ENCODE data around the gene RUNX2.

The RUNX2 gene

DNA sequence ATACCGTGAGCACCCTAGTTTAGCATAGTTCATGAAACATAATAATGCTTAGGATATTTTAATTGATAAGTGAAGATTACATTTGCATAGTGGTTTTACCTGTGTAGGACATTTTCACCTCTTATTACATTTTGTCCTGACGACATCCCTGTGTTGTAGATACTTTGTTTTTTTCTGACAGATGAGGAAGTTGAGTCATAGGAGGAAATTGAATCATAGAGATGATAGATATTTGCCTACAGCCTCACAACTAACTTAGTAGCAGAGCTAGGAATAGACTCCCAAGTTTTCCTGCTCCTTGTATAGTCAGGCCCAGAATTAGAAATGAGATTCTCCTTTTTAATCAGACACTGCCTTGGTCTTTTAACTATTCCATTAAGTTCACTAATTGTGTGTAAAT lies 150.1 kb downstream of the RUNX2 start:
- DNase-seq (ENCODE audit: extremely low read depth in 1 of 2, low read depth in 1 of 2), result no peak

DNA sequence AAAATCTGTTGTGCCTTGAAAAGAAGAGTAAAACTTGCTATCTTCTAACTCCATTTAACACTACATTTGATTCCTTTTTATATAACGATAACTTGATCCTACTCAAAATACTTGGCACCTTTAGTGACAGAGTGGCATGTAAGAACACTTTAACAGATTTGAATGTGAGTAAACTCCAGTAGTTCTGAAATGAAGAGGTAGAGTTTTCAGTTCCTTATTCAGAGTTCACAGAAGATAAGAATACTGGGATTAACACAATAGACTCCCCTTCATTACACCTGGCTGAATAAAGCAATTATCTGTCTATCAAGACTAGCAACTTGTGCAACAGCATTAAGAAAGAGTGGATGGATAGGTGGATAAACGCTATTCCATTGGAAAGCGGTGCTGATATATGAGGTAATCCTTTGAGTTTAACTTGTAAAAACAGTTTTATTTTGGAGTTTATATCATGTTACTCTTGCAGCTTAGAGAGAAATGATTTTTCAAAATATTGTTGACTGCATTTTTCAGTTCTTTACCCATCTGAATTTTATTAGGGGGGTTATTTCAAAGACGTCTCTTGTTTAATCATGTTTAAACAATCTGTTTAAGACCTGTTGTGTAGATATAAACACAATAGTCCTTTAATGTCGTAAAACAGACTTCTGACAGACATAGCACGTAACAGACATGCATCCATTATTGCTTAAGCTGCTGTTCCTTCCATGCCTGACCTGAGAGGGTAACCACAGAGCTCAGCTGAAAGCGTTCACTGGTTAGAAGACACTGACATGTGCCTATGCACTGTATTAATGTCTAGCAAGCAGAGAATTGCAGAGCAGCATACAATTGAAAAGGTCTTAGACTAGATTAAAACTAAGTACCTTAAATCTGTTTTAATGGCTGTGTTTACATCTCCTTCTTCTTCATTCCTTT lies 152.0 kb downstream of the RUNX2 start:
- DNase-seq (ENCODE audit: extremely low read depth in 1 of 2, low read depth in 1 of 2), result no peak

DNA sequence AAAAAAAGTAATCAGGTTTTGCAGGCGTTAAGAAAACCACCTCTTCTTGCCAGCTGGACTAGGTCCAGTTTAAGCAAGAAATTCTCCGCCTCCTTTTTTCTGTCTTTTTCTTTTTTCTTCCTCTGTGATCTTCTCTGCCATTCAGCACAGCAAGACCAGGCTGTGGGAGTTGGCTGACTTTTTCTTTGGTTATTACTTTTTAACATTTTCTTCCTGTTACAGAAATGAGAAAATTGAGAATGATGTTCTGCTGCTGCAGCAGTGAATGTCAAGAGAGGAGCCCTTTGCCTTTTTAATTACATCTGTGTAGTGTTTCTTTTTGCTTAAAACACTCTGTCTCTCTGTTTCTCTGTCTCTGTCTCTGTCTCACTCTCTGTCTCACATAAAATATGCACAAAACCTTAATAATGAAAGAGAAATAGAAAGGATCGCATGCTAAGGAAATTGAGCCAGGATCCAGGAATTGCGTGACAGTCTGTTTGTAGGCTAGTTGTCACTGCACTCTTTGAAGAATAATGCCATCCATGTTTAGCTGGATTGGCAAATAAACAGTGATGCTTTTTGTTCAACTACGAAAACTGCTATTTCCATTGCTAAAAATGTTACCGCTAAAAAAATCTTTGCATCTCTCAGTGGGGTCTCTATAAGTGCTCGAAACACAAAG lies 152.8 kb downstream of the RUNX2 start:
- no peak for DNase-seq (ENCODE audit: extremely low read depth in 1 of 2, low read depth in 1 of 2)

DNA sequence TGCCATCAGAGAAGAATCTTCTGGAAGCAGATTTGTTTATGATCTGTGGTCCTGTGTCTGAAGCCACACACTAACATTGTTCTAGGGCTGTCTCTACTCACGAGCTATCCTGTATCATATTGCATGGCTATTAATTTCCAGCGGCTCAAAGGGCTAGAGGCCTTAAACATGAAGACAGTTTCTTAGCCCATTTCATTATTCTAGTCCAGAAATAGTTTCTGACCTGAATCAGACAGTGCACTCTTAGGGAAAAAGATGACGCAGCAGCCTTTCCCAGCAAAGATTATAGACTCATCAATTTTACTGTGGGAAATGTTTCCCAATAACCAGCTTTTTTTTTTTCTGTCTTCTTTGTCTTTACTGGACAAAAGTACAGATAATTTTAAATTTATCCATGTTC lies 154.9 kb downstream of the RUNX2 start:
- no peak for DNase-seq (ENCODE audit: extremely low read depth in 1 of 2, low read depth in 1 of 2)

DNA sequence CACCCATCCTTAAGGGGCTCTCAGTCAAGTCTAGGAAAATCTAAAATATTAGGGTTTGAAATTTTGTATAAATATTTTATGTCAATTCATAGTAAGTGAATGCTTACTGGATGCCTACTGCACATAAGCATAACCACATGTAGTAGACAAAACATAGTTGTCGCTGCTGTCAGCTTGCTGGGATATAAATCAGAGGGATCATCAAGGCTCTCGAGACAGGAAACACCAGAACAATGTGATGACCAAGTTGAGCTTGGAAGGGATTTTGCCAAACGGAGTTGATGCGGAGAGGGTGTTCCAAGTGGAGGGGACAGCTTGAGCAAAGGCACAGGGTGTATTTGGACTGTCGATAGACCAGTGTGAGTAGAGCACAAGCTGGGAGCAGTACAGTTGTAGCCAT lies 155.4 kb downstream of the RUNX2 start:
- no peak for DNase-seq (ENCODE audit: extremely low read depth in 1 of 2, low read depth in 1 of 2)

DNA sequence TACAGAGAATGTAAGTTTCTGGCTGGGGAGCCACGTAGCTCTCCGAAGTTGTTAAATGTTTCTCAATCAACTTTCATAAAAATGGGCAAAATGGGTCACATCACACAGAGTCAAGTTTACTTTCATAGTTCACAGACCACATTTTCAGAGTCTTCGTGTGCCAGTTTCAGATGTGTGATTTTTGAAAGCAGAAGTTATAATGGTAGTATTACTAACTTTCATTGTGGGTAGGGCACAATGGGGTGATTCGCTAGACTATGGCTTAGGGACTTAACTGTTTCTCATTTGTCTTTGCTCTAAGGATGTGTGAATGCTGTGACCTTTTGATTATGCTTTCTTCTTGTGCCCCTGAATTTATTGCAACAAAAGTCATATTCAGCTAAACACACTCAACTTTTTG lies 158.6 kb downstream of the RUNX2 start:
- DNase-seq (ENCODE audit: extremely low read depth in 1 of 2, low read depth in 1 of 2), result no peak

DNA sequence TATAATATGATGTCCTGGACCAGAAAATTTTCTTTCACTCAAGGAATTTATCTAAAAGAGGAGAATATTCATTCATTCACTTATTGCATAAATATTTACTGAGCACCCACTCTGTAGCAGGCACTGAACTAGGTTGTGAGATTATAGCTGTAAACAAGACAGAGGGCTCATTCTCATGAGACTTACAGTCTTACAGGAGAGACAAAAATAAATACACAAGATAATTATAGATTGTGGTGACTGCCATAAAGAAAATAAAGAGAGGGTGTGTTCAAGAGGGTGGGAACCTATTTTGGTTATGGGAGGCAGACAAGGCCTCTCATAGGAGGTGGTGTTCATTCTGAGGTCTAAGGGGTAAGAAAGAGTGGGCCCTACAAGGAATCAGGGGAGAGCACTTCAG lies 159.5 kb downstream of the RUNX2 start:
- DNase-seq (ENCODE audit: extremely low read depth in 1 of 2, low read depth in 1 of 2), result no peak

DNA sequence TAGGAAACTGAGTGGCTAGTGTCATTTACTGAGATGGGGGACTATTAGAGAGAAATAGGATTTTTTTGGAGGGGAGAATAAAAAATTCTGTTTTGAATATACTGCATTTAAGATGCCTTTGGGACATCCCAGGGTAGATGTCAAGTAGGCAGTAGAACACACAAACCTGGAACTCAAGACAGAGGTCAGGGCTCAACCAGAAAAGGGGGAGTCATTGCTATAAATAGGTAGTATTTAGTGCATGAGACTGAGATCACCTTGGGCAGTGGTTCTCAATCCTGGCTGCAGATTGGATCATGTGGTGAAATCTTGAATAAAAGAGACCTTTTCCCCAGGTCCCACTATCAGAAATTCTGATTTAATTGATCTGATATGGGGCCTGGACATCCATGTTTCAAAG lies 160.1 kb downstream of the RUNX2 start:
- no peak for DNase-seq (ENCODE audit: extremely low read depth in 1 of 2, low read depth in 1 of 2)

DNA sequence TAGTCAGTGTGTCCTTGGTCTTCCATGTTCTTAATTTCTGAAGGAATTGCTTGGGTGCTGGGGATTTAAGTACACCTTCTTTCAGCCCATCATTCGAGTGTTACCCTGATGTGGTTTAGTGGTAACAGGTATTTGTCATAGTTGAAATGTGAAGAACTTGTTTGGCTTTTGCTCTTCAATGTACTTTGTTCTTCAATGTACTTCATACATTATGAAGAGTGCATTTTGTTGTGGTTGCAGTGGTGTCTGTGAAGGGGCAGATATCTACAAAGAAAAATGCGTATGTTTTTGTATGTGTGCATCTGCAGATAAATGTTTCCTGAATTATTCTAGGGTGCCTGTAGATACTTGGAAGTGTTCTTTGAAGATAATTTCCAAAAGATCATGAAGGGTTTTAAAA lies 160.8 kb downstream of the RUNX2 start:
- no peak for DNase-seq (ENCODE audit: extremely low read depth in 1 of 2, low read depth in 1 of 2)

DNA sequence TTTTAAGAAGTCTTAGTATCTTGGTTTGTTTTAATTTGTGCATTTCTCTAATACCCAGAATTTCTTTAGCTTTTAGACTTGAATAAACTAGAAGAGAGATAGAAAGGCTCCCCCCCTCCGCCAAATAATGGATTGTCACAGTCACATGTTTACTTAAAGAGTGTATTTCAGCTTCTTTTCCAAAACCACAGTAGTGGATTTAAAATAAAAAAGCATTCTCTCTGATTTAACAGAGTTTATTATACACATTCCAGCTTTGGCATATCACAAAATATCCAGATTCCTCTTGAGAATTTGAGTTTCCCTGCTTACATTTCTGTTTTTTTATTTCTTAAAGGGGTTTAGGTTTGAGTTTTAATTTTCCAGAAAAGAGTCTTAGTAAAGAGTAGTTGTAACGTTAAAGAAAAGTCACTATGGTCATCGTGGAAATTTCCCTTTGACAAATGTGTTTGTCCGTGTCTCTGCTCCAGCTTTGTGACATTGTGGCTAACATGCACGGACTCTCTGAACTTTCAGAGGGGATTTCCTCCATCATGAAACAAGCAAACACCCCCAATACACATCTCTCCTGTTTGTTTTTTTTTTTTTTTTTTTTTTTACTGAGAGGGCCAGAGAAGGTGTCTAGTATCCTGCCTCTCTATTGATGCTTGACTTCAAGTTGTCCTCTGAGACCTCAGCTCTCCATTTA lies 163.1 kb downstream of the RUNX2 start:
- no peak for DNase-seq (ENCODE audit: extremely low read depth in 1 of 2, low read depth in 1 of 2)

DNA sequence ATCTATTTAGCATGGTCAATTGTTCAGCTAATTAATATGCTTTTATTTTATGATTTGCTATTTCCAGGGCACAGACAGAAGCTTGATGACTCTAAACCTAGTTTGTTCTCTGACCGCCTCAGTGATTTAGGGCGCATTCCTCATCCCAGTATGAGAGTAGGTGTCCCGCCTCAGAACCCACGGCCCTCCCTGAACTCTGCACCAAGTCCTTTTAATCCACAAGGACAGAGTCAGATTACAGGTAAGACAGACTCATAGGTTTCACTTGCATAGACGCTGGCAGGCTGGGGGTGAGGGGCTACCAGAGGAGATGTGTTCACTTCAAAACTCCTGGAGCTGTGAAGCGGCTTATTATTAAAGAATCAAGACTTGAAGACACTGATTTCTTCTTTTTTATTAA lies 163.7 kb downstream of the RUNX2 start:
- no peak for DNase-seq (ENCODE audit: extremely low read depth in 1 of 2, low read depth in 1 of 2)

DNA sequence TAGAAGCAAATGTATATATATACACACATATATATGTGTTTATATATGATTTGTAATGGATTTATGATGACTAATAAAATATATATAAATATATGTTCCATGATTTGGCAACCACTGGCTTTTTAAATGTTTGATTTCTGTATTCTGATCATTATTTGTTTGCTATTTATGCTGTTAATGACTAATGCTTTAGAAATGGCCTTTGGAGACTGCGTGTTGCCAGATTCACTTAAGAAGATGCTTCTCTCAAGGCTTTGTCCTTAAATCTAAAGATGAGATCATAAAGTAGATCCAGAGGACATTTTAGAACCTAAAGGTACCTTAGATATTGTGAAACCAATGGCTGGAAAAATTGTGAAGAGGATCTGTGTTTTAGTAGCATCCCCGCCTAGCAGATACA lies 165.6 kb downstream of the RUNX2 start:
- DNase-seq (ENCODE audit: extremely low read depth in 1 of 2, low read depth in 1 of 2), result no peak

DNA sequence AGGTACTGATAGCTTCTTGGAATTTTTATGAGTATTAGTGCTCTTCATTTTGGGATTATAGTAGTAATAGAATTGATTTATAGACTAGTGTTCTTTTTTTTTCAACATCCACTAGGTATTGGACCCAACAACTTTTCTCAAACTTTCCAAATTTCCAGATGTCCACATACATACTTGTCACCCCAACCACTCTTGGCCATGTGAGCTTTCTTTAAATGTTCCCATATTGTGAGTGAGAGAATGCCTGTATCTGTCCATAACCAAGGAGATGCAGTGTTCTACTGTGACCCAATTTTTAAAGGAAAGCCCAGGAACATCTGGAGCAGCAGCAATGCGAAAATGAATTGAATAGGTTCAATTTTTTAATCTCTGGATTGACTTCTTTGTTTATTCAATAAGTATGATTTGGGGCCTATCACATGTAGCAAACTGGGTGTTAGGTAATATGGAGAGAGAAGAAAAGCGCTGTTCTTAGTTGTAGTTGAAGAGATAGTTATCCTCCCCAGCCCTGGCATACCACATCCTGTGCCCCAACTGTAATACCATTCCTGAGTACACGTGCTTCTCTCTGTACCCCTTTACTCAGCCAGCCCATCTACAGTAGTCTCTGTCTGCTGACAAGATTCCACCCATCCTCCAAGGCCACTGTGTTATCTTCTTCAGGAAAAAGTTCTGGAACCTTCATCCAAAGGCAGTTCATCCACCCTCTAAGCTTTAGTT lies 166.4 kb downstream of the RUNX2 start:
- no peak for DNase-seq (ENCODE audit: extremely low read depth in 1 of 2, low read depth in 1 of 2)

DNA sequence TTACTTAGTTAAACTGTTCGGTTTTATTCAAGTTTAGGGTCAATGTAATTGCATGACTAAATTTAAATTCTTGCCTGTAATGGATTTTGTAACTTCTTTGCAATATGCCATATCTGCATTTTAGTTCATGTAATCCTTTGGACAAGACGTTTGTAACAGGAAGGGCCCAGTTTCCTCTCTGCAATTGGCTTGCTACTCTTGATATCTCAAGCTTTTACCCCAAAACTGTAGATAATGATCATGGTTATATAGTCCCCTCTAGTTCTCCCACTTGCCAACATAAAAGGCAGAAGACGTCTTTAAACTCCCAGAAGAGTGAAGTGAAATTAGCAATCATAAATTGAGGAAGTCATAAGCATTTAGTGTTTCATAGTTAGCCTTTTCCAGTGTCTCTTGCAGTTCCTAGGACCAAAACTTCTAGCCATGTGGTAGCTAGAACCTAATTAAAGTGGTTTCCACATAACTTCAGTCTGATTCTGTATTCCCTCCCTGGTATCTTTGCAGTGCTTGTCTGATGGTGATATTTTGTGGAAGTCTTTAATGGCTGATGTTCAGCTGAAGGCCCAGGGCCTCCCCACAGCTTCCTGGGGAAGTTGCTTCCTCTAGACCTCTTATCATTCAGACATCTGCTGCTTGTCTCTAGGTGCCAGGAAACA lies 167.4 kb downstream of the RUNX2 start:
- no peak for DNase-seq (ENCODE audit: extremely low read depth in 1 of 2, low read depth in 1 of 2)

DNA sequence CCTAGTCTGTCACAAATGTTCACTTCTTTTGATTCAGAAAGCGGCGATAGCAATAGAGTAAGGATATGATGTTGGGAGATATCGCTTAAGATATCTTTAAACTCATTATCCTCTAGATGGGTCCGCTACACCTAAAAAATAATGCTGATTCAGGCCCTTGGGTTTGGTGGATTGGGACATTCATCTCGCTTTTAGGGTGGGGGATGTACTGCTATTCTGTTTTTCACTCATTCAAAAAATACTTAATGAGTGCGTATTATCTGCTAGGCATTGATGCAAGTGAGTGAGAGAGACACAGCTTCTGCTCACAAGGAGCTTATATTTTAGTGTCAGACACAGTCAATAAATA lies 167.9 kb downstream of the RUNX2 start:
- no peak for DNase-seq (ENCODE audit: extremely low read depth in 1 of 2, low read depth in 1 of 2)

DNA sequence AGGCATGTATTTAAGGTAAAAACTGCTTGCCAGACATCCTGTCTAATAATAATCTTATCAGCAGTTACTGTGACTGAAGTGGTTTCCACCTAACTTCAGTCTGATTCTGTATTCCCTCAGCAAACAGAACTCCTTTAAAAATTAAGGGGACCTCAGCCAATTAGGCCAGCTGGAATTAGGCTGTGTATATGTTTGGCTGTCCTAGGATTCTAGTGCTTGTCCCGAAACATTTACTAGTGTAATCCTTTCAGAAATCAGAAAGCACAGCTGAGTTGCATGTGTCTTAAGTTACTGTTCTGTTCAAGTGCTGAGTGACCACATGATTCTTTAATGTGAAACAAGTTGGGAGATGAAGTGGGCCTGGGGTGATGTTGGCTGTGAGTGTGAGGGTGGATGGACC lies 170.5 kb downstream of the RUNX2 start:
- DNase-seq (ENCODE audit: extremely low read depth in 1 of 2, low read depth in 1 of 2), result no peak

DNA sequence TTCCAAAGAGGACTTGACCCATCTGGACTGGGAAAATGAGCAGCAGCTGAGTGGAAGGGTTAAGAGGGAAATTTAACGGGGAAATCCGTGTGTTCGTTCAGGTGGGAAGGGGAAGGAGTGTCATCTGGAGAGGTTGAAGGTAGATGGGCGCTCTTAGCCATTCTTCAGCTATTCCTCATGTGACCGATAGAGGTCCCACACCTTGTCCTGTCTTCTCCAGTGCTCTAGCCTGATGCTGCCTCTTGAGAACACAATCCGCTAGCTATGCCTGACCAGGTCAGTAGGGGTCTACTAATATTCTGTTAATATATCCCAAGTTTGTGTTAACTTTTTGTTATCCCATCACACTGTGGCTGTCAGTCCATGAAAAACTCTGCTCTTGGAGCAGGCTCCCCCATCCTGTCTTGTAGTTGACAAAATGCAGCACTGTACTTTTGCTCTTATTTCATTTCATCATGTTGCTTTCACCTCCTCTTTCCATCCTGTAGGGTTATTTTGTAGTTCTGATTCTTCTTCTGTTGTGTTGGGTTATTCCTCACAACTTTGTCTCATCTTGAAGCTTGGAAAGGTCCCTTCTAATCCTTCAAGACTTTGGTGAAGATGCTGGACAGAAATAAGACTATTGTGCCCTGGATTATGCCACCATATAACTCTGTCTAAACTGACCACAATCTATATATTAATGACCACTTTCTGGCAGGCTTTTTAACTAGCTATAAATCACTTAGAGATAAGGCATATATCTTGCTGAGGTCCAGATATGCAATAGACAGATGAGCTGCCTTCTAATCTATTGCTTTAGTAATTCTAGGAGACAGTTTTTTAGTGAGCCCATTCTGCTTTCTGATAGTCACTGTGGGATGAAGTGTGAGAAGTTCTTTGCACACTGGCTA lies 173.0 kb downstream of the RUNX2 start:
- DNase-seq (ENCODE audit: extremely low read depth in 1 of 2, low read depth in 1 of 2), result no peak

DNA sequence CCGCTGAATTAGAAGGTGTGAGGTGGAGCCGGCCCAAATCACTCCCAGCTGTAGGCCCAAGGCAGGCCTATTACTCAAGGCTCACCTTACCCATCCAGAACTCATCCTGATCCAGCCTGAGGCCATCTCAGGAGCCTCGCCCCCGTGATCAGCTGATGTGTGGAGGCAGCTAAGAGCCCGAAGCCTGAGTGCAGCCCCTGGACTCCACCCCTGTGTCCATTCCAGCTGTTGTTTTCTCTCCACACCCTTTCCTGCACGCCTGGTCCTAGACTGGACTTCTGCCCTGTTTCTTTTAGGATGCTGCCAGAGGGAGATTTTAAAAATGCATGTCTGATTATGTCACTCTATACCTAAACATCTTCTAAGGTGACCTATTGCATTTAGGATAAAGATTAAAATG lies 174.3 kb downstream of the RUNX2 start:
- no peak for DNase-seq (ENCODE audit: extremely low read depth in 1 of 2, low read depth in 1 of 2)

DNA sequence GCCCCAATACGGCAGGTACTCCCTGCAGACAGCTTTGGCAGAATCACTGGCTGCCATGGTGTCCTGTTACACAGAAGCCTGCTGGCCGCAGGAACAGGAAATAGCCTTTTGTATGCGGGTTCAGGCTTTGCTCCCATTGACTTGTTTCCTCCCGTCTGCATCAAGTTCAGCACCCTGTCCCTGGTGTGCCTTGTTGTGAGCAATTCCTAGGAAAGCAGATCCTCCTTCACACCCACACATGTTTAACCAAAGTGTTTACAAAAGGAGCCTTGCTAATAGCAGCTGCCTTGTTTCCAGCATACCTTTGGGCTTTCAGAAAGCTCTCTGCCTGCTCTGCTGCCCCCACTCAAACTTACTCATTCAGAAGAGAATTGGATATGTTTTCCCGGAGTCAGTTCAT lies 176.8 kb downstream of the RUNX2 start:
- no peak for DNase-seq (ENCODE audit: extremely low read depth in 1 of 2, low read depth in 1 of 2)

DNA sequence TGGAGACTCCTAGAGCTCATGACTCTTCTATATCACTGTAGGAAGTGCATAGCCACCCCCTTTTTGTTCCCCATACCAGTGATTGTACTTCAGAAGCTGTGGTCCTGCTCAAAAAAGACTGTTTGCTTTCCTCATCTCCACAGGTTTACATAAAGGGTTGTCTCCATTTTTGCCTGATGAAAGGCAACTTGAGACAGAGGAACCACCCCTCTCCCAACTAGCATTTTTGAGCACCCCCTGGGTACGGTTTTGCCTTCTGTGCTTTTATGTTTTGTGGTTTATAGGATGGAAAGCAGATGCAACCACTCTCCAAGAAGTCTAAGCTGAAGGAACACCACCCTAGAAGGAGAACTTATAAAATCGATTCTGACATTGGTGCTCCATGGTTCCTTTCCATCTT lies 177.3 kb downstream of the RUNX2 start:
- no peak for DNase-seq (ENCODE audit: extremely low read depth in 1 of 2, low read depth in 1 of 2)
